HFFc6 (cell line): ENCODE results near the gene UIMC1. TPM values are rescaled to one million over a fixed set of nuclear protein-coding genes. Genes with fewer than 3 reads are reported as not detected.

Experiments used
- DNase-seq: peaks from one replicate; pipeline ENCODE4 v3.0.0-alpha.2; 2018
- H3K27ac Mint-ChIP-seq: 2 replicates; pipeline ENCODE4 v1.8.0; 2020; ENCODE audit warnings: mild to moderate bottlenecking, mixed read lengths
- H3K27me3 Mint-ChIP-seq: 2 replicates; pipeline ENCODE4 v1.8.0; 2021; ENCODE audit warnings: mild to moderate bottlenecking, moderate library complexity, mixed read lengths; ENCODE audit not compliant: insufficient read depth
- H3K36me3 Mint-ChIP-seq: 2 replicates; pipeline ENCODE4 v1.8.0; 2021; ENCODE audit warnings: low read depth, mixed read lengths
- H3K4me1 Mint-ChIP-seq: 2 replicates; pipeline ENCODE4 v1.8.0; 2020; ENCODE audit warnings: low read depth, mixed read lengths
- H3K4me3 Mint-ChIP-seq: 2 replicates; pipeline ENCODE4 v1.8.0; 2020; ENCODE audit warnings: mild to moderate bottlenecking, moderate library complexity, mixed read lengths
- H3K9me3 Mint-ChIP-seq: 2 replicates; pipeline ENCODE4 v1.8.0; 2020; ENCODE audit warnings: mild to moderate bottlenecking, mixed read lengths
- total RNA-seq, 6 experiments: library from RNA; stranded (reverse); fragmentation: NEBNext Ultra II Directional; extraction: Animal tissue kit (Norgen Biotek cat#: 25700); gene quantifications; 2 replicates in 1 of 6; 3 replicates in 5 of 6; pipeline ENCODE4 v1.2.3, GENCODE V29; 2021
- TF ChIP-seq, protein P1 (sequence below): fragments of 200-600 bp; sonication (generic); IDR thresholded peaks from 2 replicates; pipeline ENCODE4 v1.5.0; 2021; ENCODE audit warnings: antibody characterized with exemption, mild to moderate bottlenecking

Gene UIMC1
- total RNA-seq, 6 experiments from 2014 or later: 19.8 to 34.4 (median 23.6) TPM

DNA sequence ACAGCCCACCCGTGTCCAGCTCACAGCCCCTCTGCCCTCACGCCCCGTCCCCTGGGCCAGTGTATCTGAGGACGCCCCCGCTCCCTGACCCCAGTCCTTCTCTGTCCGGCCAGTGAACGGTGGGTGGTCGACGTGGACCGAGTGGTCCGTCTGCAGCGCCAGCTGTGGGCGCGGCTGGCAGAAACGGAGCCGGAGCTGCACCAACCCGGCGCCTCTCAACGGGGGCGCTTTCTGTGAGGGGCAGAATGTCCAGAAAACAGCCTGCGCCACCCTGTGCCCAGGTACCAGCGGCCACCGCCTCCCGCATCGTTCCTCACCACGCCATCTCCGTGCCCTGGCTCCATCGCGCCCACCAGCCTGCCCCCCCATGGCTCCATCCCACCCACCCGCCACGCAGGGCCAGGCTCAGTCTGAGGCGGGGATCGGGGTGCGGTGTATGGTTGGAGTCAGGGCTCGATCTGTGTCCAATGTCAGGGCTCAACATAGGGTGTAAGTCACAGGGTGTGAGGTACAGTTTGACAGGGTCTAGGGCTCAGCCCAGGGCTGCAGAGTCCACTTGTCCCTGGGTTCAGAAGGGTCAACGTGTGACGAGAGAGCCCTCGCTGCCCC, 137.0 kb downstream of the UIMC1 start:
- TF ChIP-seq, protein P1, sequence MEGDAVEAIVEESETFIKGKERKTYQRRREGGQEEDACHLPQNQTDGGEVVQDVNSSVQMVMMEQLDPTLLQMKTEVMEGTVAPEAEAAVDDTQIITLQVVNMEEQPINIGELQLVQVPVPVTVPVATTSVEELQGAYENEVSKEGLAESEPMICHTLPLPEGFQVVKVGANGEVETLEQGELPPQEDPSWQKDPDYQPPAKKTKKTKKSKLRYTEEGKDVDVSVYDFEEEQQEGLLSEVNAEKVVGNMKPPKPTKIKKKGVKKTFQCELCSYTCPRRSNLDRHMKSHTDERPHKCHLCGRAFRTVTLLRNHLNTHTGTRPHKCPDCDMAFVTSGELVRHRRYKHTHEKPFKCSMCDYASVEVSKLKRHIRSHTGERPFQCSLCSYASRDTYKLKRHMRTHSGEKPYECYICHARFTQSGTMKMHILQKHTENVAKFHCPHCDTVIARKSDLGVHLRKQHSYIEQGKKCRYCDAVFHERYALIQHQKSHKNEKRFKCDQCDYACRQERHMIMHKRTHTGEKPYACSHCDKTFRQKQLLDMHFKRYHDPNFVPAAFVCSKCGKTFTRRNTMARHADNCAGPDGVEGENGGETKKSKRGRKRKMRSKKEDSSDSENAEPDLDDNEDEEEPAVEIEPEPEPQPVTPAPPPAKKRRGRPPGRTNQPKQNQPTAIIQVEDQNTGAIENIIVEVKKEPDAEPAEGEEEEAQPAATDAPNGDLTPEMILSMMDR: no peak
- no peak overlapping the region for H3K4me3 Mint-ChIP-seq
- no peak for DNase-seq
- no peaks in the 10 kb centered on the region for H3K4me1 Mint-ChIP-seq
- H3K9me3 Mint-ChIP-seq: no peaks in the 10 kb centered on the region
- H3K36me3 Mint-ChIP-seq: no peaks in the 10 kb centered on the region
- peaks cover 44% of the 10 kb centered on the region for H3K27me3 Mint-ChIP-seq
- no peak overlapping the region for H3K27ac Mint-ChIP-seq

DNA sequence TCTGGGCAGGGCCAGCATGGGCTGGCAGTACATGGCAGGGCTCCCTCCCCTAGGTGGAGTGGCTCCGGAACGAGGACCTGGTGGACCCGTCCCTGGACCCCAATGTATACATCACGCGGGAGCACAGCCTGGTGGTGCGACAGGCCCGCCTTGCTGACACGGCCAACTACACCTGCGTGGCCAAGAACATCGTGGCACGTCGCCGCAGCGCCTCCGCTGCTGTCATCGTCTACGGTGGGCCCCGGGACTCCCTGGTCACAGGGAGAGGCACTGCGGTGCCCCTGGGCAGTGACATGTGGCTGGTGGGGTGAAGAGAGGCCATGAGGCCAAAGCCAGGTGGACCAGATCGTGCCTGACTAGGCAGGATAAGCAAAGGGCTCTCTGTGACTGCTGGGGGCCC, 137.8 kb downstream of the UIMC1 start:
- Mint-ChIP-seq H3K36me3 (no peaks in the 10 kb centered on the region), H3K27me3 (peaks cover 44% of the 10 kb centered on the region), H3K9me3 (no peaks in the 10 kb centered on the region), H3K4me1 (no peaks in the 10 kb centered on the region), H3K27ac (no peak overlapping the region), H3K4me3 (no peak overlapping the region)
- no peak for DNase-seq
- TF ChIP-seq, protein P1: no peak

DNA sequence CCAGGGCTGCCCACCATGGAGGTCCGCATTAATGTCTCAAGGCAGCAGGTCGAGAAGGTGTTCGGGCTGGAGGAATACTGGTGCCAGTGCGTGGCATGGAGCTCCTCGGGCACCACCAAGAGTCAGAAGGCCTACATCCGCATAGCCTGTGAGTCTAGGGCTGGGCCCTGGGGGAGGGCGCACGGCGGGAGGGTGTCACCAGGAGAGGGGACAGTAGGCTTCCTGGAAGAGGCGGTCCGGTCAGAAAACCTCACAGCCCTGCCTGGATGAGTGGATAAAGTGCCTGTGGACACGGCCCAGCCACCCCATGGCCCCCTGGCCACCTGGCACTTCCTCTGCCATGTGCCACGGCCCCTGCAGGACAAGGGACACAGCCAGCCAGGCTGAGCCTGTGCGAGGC, 138.5 kb downstream of the UIMC1 start:
- Mint-ChIP-seq H3K9me3 (no peaks in the 10 kb centered on the region), H3K4me3 (no peak overlapping the region), H3K36me3 (no peaks in the 10 kb centered on the region), H3K4me1 (no peaks in the 10 kb centered on the region), H3K27ac (no peak overlapping the region), H3K27me3 (peaks cover 43% of the 10 kb centered on the region)
- no peak for DNase-seq
- TF ChIP-seq, protein P1: no peak

DNA sequence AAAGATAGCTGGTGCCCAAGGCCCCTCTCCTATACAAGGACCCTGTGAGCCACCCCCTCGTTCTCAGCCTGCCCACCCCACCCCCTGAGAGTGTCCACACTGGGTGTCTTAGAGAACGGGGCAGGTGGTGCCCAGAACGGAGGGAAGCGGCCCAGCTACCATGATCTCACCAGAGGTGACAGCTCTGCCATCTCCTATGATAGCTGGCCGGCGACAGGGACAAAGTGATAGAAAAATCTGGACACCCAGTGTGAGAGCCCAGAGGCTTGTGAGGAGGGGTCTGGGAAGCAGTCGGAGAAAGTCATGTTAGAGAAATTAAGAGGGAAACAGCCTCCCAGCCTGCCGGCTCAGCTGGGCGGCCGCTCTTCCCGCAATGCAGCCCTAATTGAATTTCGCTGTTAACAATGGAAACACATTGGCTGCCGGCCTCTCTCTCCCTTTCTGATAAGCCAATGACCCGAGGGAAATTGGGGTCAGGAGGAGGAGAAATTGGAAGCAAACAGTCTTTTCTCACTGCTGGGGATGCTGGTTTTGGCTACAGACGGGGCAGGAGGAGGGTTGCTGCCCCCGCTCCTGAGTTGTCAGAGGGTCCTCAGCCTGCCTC, 139.8 kb downstream of the UIMC1 start:
- DNase-seq: no peak
- TF ChIP-seq, protein P1: no peak
- no peaks in the 10 kb centered on the region for H3K9me3 Mint-ChIP-seq
- H3K27ac Mint-ChIP-seq: no peak overlapping the region
- H3K4me1 Mint-ChIP-seq: no peaks in the 10 kb centered on the region
- no peaks in the 10 kb centered on the region for H3K36me3 Mint-ChIP-seq
- no peak overlapping the region for H3K4me3 Mint-ChIP-seq
- H3K27me3 Mint-ChIP-seq: peaks cover 47% of the 10 kb centered on the region

GRCh38 chr5:176865964-176866363, 140.6 kb downstream of the UIMC1 start:
- H3K36me3 Mint-ChIP-seq: no peaks in the 10 kb centered on the region
- no peak overlapping the region for H3K4me3 Mint-ChIP-seq
- no peak overlapping the region for H3K27ac Mint-ChIP-seq
- H3K4me1 Mint-ChIP-seq: no peaks in the 10 kb centered on the region
- no peak for DNase-seq
- TF ChIP-seq, protein P1: no peak
- H3K27me3 Mint-ChIP-seq: peaks cover 49% of the 10 kb centered on the region
- H3K9me3 Mint-ChIP-seq: no peaks in the 10 kb centered on the region
